Fibroblast of lung (primary cell): ENCODE results near the gene SAMD7. TPM values are rescaled to one million over a fixed set of nuclear protein-coding genes. Genes with fewer than 3 reads are reported as not detected.

Experiments
- DNase-seq, 2 donors: peaks; one replicate each; pipeline versions ENCODE4 v3.0.0 to v3.0.0-alpha.2; 2010; ENCODE audit warnings: low read depth in 2 of 2
- H2AFZ ChIP-seq: 2 replicates; pipeline ENCODE4 v1.5.1; 2012; ENCODE audit warnings: low read length, control low read depth, inconsistent platforms
- H3K27ac ChIP-seq: 2 replicates; pipeline ENCODE4 v1.5.1; 2011; ENCODE audit warnings: low read length, control low read depth; ENCODE audit not compliant: insufficient read depth
- H3K27me3 ChIP-seq: 2 replicates; pipeline ENCODE4 v1.5.1; 2011; ENCODE audit warnings: mild to moderate bottlenecking, low read length; ENCODE audit not compliant: control insufficient read depth, insufficient read depth
- H3K36me3 ChIP-seq: 2 replicates; pipeline ENCODE4 v1.5.1; 2011; ENCODE audit warnings: low read length; ENCODE audit not compliant: control insufficient read depth, insufficient read depth
- H3K4me1 ChIP-seq: 2 replicates; pipeline ENCODE4 v1.5.1; 2011; ENCODE audit warnings: low read length; ENCODE audit not compliant: control insufficient read depth, insufficient read depth; ENCODE audit errors: extremely low read depth
- H3K4me2 ChIP-seq: 2 replicates; pipeline ENCODE4 v1.5.1; 2011; ENCODE audit warnings: low read length, control low read depth; ENCODE audit not compliant: insufficient read depth; ENCODE audit errors: extremely low read depth
- H3K4me3 ChIP-seq, 4 experiments: fragments of 200-600 bp in 1 of 4; sonication (generic) in 1 of 4; replicated peaks in 1 of 4; 2 replicates each; pipeline ENCODE4 v1.5.1; 2011 to 2016; ENCODE audit warnings: low read length in 4 of 4, low read depth in 3 of 4, mild to moderate bottlenecking in 3 of 4, control low read depth in 2 of 4, inconsistent platforms in 1 of 4, mixed read lengths in 1 of 4; ENCODE audit not compliant: insufficient read depth in 1 of 4; ENCODE audit errors: control extremely low read depth in 1 of 4
- H3K79me2 ChIP-seq: 2 replicates; pipeline ENCODE4 v1.5.1; 2012; ENCODE audit warnings: mild to moderate bottlenecking, low read length, inconsistent platforms; ENCODE audit not compliant: control insufficient read depth, insufficient read depth
- H3K9ac ChIP-seq: 2 replicates; pipeline ENCODE4 v1.5.1; 2011; ENCODE audit warnings: mild to moderate bottlenecking, low read length, control low read depth; ENCODE audit not compliant: insufficient read depth
- H3K9me3 ChIP-seq: 2 replicates; pipeline ENCODE4 v1.5.1; 2012; ENCODE audit warnings: low read depth, low read length; ENCODE audit not compliant: control insufficient read depth, insufficient read depth
- H4K20me1 ChIP-seq: 2 replicates; pipeline ENCODE4 v1.5.1; 2011; ENCODE audit warnings: low read length; ENCODE audit not compliant: control insufficient read depth, insufficient read depth; ENCODE audit errors: extremely low read depth
- CTCF ChIP-seq, 2 donors: IDR thresholded peaks in 1 of 2; conservative IDR thresholded peaks in 1 of 2; 1 replicate in 1 of 2; 2 replicates in 1 of 2; pipeline ENCODE4 v1.5.1; 2011 to 2012; ENCODE audit warnings: low read length in 2 of 2, control low read depth in 1 of 2, inconsistent platforms in 1 of 2, low read depth in 1 of 2, mild to moderate bottlenecking in 1 of 2
- EZH2 ChIP-seq: IDR thresholded peaks from 2 replicates; pipeline ENCODE4 v1.5.1; 2012; ENCODE audit warnings: low read length, control low read depth, mild to moderate bottlenecking; ENCODE audit errors: missing control alignments
- polyA plus RNA-seq, 2 donors: library from polyadenylated mRNA; depleted of rRNA in 1 of 2; stranded (reverse) in 1 of 2; unstranded in 1 of 2; fragments of >200 nt; gene quantifications; 2 replicates each; pipeline ENCODE4 v1.2.1, GENCODE V29; 2011 to 2012; ENCODE audit warnings: missing spikeins in 1 of 2
- total RNA-seq: library from RNA; depleted of rRNA; stranded (reverse); fragments of >200 nt; gene quantifications from 2 replicates; pipeline ENCODE4 v1.2.1, GENCODE V29; 2014

The SAMD7 gene
- total and polyA plus RNA-seq, 2 donors (not counting 1 experiment from before 2014, with no cell fraction given) = not detected

GRCh38 chr3:169923189-169923588 is 11.8 kb downstream of the SAMD7 start:
- H2AFZ ChIP-seq = no peak overlapping the region
- TF ChIP-seq EZH2 (no peak), CTCF (conservative IDR thresholded peaks at IDR 0.05 in 1 of 2, IDR thresholded peaks at IDR 0.05 in 1 of 2; ENCODE audit: low read depth in 1 of 2, low read length in 2 of 2) (no peak)

GRCh38 chr3:169923831-169924230 is 12.5 kb downstream of the SAMD7 start:
- Histone ChIP-seq H2AFZ (no peak overlapping the region), H3K9me3 (no peaks in the 10 kb centered on the region), H3K4me3 (no peak overlapping the region), H3K4me2 (no peak overlapping the region), H4K20me1 (no peaks in the 10 kb centered on the region), H3K4me1 (no peaks in the 10 kb centered on the region), H3K79me2 (no peaks in the 10 kb centered on the region), H3K27me3 (peaks cover 2% of the 10 kb centered on the region), H3K36me3 (no peaks in the 10 kb centered on the region), H3K27ac (no peak overlapping the region), H3K9ac (no peak overlapping the region)
- no peak for TF ChIP-seq CTCF (conservative IDR thresholded peaks at IDR 0.05 in 1 of 2, IDR thresholded peaks at IDR 0.05 in 1 of 2; ENCODE audit: low read depth in 1 of 2, low read length in 2 of 2)
- no peak for TF ChIP-seq EZH2
- DNase-seq = no peak

More at GRCh38 chr3:169923189-169923588, 11.8 kb downstream of the SAMD7 start:
- H3K4me3 ChIP-seq = no peak overlapping the region
- H3K36me3 ChIP-seq = no peaks in the 10 kb centered on the region
- no peaks in the 10 kb centered on the region for H3K9me3 ChIP-seq
- H4K20me1 ChIP-seq = no peaks in the 10 kb centered on the region
- no peak overlapping the region for H3K27ac ChIP-seq
- no peak overlapping the region for H3K4me2 ChIP-seq
- H3K4me1 ChIP-seq = no peaks in the 10 kb centered on the region
- peak; percentile 7 to 8 for DNase-seq
- peaks cover 2% of the 10 kb centered on the region for H3K27me3 ChIP-seq
- H3K9ac ChIP-seq = no peak overlapping the region
- H3K79me2 ChIP-seq = no peaks in the 10 kb centered on the region

GRCh38 chr3:169929830-169930519 is 18.6 kb downstream of the SAMD7 start:
- H3K9me3 ChIP-seq = no peaks in the 10 kb centered on the region
- no peaks in the 10 kb centered on the region for H3K79me2 ChIP-seq
- no peaks in the 10 kb centered on the region for H4K20me1 ChIP-seq
- H2AFZ ChIP-seq = no peak overlapping the region
- H3K27me3 ChIP-seq = peaks cover 4% of the 10 kb centered on the region
- TF ChIP-seq CTCF (conservative IDR thresholded peaks at IDR 0.05 in 1 of 2, IDR thresholded peaks at IDR 0.05 in 1 of 2; ENCODE audit: low read depth in 1 of 2, low read length in 2 of 2) (no peak), EZH2 (no peak)
- H3K9ac ChIP-seq = no peak overlapping the region
- H3K4me2 ChIP-seq = no peak overlapping the region
- DNase-seq = no peak
- H3K36me3 ChIP-seq = no peaks in the 10 kb centered on the region
- H3K27ac ChIP-seq = no peak overlapping the region
- H3K4me1 ChIP-seq = no peaks in the 10 kb centered on the region
- no peak overlapping the region for H3K4me3 ChIP-seq
